T-cell (primary cell): Measurements from ENCODE around the gene DST. TPM values are rescaled to one million over a fixed set of nuclear protein-coding genes. Genes with fewer than 3 reads are reported as not detected.

Experiments used
- ATAC-seq, 4 experiments: fragments of 200-7000 bp in 3 of 4; fragments of 150-1000 bp in 1 of 4; cut with Tn5 transposase; replicated peaks in 1 of 4; 1 replicate in 3 of 4; 2 replicates in 1 of 4; pipeline ENCODE4 v1.10.0; 2021; ENCODE audit warnings: moderate library complexity in 3 of 4, mild to moderate bottlenecking in 2 of 4, moderate number of reproducible peaks in 1 of 4
- CTCF ChIA-PET, 2 donors: fragments of 300-600 bp; sonication (Branson Sonifier 250); formaldehyde crosslinking; loops; one replicate each; lab custom pipeline; 2022; ENCODE audit warnings: antibody characterized with exemption in 2 of 2; lab: Charles Lee
- POLR2A ChIA-PET, 2 donors: fragments of 300-600 bp; sonication (Branson Sonifier 250); formaldehyde crosslinking; loops; one replicate each; lab custom pipeline; 2022; ENCODE audit warnings: antibody characterized with exemption in 2 of 2; lab: Charles Lee
- DNase-seq, 35 experiments: peaks; one replicate each; pipeline versions ENCODE4 v3.0.0 to v3.0.0-alpha.2; 2013 to 2023
- H3K27ac ChIP-seq: one replicate; pipeline ENCODE4 v1.5.1; 2013; ENCODE audit warnings: low read length
- H3K27me3 ChIP-seq, 2 experiments: replicated peaks in 1 of 2; 1 replicate in 1 of 2; 2 replicates in 1 of 2; pipeline versions ENCODE4 v1.6.1 to v1.7.0; 2013; ENCODE audit warnings: low read length in 1 of 2, mixed read lengths in 1 of 2; ENCODE audit not compliant: control insufficient read depth in 2 of 2, insufficient read depth in 2 of 2; ENCODE audit errors: extremely low read depth in 1 of 2
- H3K36me3 ChIP-seq, 2 donors: 1 replicate in 1 of 2; 2 replicates in 1 of 2; pipeline versions ENCODE4 v1.6.1 to v1.7.0; 2013; ENCODE audit warnings: low read length in 1 of 2; ENCODE audit not compliant: control insufficient read depth in 2 of 2, insufficient read depth in 1 of 2; ENCODE audit errors: extremely low read depth in 1 of 2
- H3K4me1 ChIP-seq, 2 experiments: 1 replicate in 1 of 2; 2 replicates in 1 of 2; pipeline versions ENCODE4 v1.6.1 to v1.7.0; 2013; ENCODE audit warnings: low read length in 2 of 2, mixed read lengths in 1 of 2; ENCODE audit not compliant: insufficient read depth in 2 of 2, control insufficient read depth in 1 of 2; ENCODE audit errors: extremely low read depth in 1 of 2
- H3K4me3 ChIP-seq, 2 donors: 1 replicate in 1 of 2; 2 replicates in 1 of 2; pipeline versions ENCODE4 v1.5.1 to v1.7.0; 2013; ENCODE audit warnings: mild to moderate bottlenecking in 2 of 2, low read length in 1 of 2, moderate library complexity in 1 of 2; ENCODE audit not compliant: control insufficient read depth in 1 of 2; ENCODE audit errors: extremely low read depth in 1 of 2
- H3K9me3 ChIP-seq: 2 replicates; pipeline ENCODE4 v1.7.0; 2013
- H3K27ac Mint-ChIP-seq, 2 donors: one replicate each; pipeline ENCODE4 v1.8.0; 2020 to 2021; ENCODE audit warnings: mild to moderate bottlenecking in 2 of 2, mixed read lengths in 2 of 2
- H3K27me3 Mint-ChIP-seq, 2 donors: one replicate each; pipeline ENCODE4 v1.8.0; 2021 to 2022; ENCODE audit warnings: mixed read lengths in 2 of 2
- H3K36me3 Mint-ChIP-seq: one replicate; pipeline ENCODE4 v1.8.0; 2021; ENCODE audit warnings: mixed read lengths
- H3K4me1 Mint-ChIP-seq, 3 donors: one replicate each; pipeline ENCODE4 v1.8.0; 2020 to 2022; ENCODE audit warnings: mixed read lengths in 3 of 3, mild to moderate bottlenecking in 1 of 3
- H3K4me3 Mint-ChIP-seq, 3 donors: one replicate each; pipeline ENCODE4 v1.8.0; 2020 to 2022; ENCODE audit warnings: mild to moderate bottlenecking in 3 of 3, mixed read lengths in 3 of 3, moderate library complexity in 3 of 3
- H3K9me3 Mint-ChIP-seq, 3 donors: one replicate each; pipeline ENCODE4 v1.8.0; 2020 to 2022; ENCODE audit warnings: mixed read lengths in 3 of 3
- WGBS: methylation state at CpG from one replicate; pipeline ENCODE4 v1.1.5; 2013; ENCODE audit warnings: missing lambda C conversion rate; ENCODE audit not compliant: insufficient coverage; 5-methylcytosine and 5-hydroxymethylcytosine counted together
- total RNA-seq, 35 experiments: library from RNA in 6 of 35; stranded (reverse) in 6 of 35; fragments of 120-200 nt in 1 of 35; gene quantifications; one replicate each; pipeline versions ENCODE4 v1.2.1 to v1.2.4 and lab custom pipeline; 2013 to 2026

The DST gene
- total RNA-seq, 5 donors from 2014 or later (not counting 1 experiment from before 2014, with no cell fraction given), result 3.1 to 12.1 (median 7.4) TPM

DNA sequence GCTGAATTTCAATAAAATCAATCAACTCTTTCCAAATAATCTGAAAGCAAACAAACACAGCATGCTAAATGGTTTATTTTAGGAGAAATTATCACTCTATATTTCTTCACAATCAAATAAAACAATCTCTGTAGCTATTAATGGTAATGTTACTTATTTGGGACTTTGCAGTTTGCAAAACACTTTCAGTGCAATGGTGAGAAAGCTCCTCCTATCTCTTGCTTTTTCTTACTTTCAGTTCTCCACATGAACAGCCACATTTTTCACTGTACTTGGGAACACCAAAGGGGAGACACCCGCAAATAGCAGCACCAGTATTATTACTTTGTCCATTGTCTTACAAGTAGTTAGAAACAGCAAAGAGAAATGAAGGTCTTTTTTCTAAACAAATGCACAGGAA lies 92.4 kb downstream of the DST start:
- H3K4me1 Mint-ChIP-seq, result no peaks in the 10 kb centered on the region
- Histone ChIP-seq H3K27ac (no peak overlapping the region), H3K4me3 (no peak overlapping the region), H3K36me3 (no peaks in the 10 kb centered on the region), H3K9me3 (no peaks in the 10 kb centered on the region), H3K27me3 (no peaks in the 10 kb centered on the region), H3K4me1 (no peaks in the 10 kb centered on the region)
- ChIA-PET POLR2A (no interaction called here), CTCF (no interaction called here)
- H3K36me3 Mint-ChIP-seq, result no peaks in the 10 kb centered on the region
- H3K4me3 Mint-ChIP-seq, result no peak overlapping the region
- H3K27me3 Mint-ChIP-seq, result no peaks in the 10 kb centered on the region
- DNase-seq (no peak), ATAC-seq (no peak)
- no peaks in the 10 kb centered on the region for H3K9me3 Mint-ChIP-seq
- no peak overlapping the region for H3K27ac Mint-ChIP-seq
- no CpG with 5 or more reads among the region's 1 CpG for WGBS

- ATAC-seq (no peak), DNase-seq (no peak)
- ChIA-PET POLR2A (no interaction called here), CTCF (no interaction called here)
- no peak overlapping the region for H3K27ac ChIP-seq
- H3K4me3 ChIP-seq, result no peak overlapping the region
- Mint-ChIP-seq H3K27ac (no peak overlapping the region), H3K4me1 (no peaks in the 10 kb centered on the region), H3K4me3 (no peak overlapping the region), H3K36me3 (no peaks in the 10 kb centered on the region), H3K27me3 (no peaks in the 10 kb centered on the region), H3K9me3 (no peaks in the 10 kb centered on the region)
- no peaks in the 10 kb centered on the region for H3K9me3 ChIP-seq
- no peaks in the 10 kb centered on the region for H3K27me3 ChIP-seq
- no peaks in the 10 kb centered on the region for H3K4me1 ChIP-seq
- no CpG with 5 or more reads among the region's 2 CpGs for WGBS
- H3K36me3 ChIP-seq, result no peaks in the 10 kb centered on the region
These were observed 93.7 kb downstream of the DST start for GRCh38 chr6:56549014-56549413.

GRCh38 chr6:56547687-56548086 lies 95.0 kb downstream of the DST start:
- WGBS, result no CpG with 5 or more reads among the region's 1 CpG
- CTCF ChIA-PET, result no interaction called here
- Histone ChIP-seq H3K27ac (no peak overlapping the region), H3K4me1 (no peaks in the 10 kb centered on the region), H3K36me3 (no peaks in the 10 kb centered on the region), H3K4me3 (no peak overlapping the region), H3K27me3 (peaks cover 0 to 2% of the 10 kb centered on the region in 2 experiments), H3K9me3 (no peaks in the 10 kb centered on the region)
- POLR2A ChIA-PET, result no interaction called here
- H3K9me3 Mint-ChIP-seq, result no peaks in the 10 kb centered on the region
- H3K36me3 Mint-ChIP-seq, result no peaks in the 10 kb centered on the region
- no peak overlapping the region for H3K4me3 Mint-ChIP-seq
- DNase-seq, result no peak
- no peak for ATAC-seq
- H3K27ac Mint-ChIP-seq, result no peak overlapping the region
- H3K4me1 Mint-ChIP-seq, result no peaks in the 10 kb centered on the region
- H3K27me3 Mint-ChIP-seq, result no peaks in the 10 kb centered on the region

DNA sequence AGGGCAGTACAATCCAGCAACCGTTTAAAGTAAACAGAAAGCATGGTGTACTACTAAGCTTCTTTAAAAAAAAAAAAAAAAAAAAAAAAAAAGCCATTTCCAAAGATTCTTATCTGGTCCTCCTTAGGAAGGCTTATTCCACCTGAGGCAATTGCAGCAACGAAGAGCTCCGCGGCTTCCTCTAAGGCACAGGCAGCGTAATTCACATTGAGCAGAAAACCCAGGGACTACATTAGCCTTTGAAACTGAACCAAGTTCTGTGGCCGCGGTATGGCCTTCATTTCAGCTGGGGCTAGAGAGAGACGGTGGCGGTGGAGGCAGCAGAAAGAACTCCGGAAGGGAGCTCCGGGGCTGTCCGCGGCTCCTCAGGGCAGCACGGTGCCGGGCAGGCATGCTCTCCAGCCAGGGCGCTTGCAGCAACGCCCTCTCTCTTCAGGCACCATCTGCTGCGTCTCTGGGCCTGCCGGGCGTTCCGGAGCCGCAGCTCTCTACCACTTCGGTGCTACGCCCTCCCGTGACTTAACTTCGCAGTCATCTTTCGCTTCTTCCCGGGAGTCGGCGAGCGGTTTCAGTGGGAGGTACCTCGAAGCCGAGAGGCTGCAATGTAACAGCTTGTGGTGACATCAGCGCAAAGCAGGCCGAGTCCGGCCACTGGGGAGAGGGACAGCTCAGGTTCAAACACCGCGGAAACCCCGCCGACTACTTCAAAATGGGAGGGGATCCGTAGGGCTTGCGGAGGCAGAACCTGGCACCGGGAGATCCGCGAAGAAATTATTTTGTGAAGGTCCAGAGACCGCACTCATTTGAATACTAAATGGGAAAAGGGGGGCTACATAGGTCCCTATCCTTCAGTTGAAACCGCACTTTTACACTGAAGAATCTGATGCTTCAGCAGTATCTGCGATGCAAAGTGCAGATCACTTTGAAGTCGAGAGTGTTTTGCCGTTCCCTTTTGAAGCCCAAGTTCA lies 100.0 kb downstream of the DST start:
- POLR2A ChIA-PET, result interaction anchor here in 1 of 2 donors (0.6 kb wide), 4 partner anchors 10 to 890 kb away, joined by 3 to 15 read pairs (median 4); no protein-coding TSS in a partner anchor

DNA sequence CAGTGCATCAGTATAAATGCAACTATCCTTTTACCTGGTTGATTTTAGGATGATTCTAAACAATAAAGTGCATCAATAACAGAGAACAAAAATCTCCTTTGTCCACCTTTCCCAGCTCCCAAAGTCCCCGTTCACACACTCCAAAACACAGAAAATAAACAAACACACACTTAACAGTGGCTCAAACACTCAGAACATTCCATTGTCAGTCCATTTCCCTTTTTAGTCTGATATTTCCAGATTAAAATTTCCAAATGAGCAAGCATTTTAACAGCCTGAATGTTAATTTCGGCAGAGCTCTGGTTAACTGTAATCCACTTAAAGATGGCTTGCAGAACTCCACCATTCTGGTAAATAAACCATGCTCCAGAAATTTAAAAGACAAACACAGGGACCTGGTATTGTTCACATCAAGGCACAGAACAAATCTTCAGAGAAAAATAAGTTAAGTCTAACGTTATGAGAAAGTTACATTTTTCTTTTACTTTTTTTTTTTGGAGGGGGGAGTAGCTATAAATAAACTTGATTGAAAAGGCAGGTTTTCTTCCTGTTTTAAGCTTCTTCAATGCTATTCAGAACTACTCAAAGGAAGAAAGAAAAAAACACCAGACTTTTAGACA lies 100.8 kb downstream of the DST start:
- POLR2A ChIA-PET, result interaction anchor here in 1 of 2 donors (0.6 kb wide), 3 partner anchors 132 to 891 kb away, joined by 3 to 5 read pairs (median 3); no protein-coding TSS in a partner anchor
- no peak for DNase-seq
- 84% methylated on average over 2 of the region's 3 CpGs for WGBS

More for the DNA sequence above, 100.0 kb downstream of the DST start:
- Mint-ChIP-seq H3K9me3 (no peaks in the 10 kb centered on the region), H3K27ac (no peak overlapping the region), H3K36me3 (no peaks in the 10 kb centered on the region), H3K4me3 (no peak overlapping the region), H3K4me1 (no peaks in the 10 kb centered on the region), H3K27me3 (no peaks in the 10 kb centered on the region)
- Histone ChIP-seq H3K27ac (no peak overlapping the region), H3K4me1 (peaks cover 4 to 6% of the 10 kb centered on the region in 2 experiments), H3K36me3 (no peaks in the 10 kb centered on the region), H3K9me3 (no peaks in the 10 kb centered on the region), H3K4me3 (peak overlapping the region; percentile 50 to 76), H3K27me3 (peaks cover 0 to 7% of the 10 kb centered on the region in 2 experiments)
- peak; percentile 84 to 92 (median 89) for ATAC-seq
- CTCF ChIA-PET, result interaction anchor here (0.6 to 1.5 kb wide), 17 partner anchors 10 to 416 kb away, joined by 3 to 9 read pairs (median 3); no protein-coding TSS in a partner anchor
- WGBS, result 2% methylated on average over 44 of the region's 50 CpGs
- peak; percentile 4 to 63 (median 33) for DNase-seq

DNA sequence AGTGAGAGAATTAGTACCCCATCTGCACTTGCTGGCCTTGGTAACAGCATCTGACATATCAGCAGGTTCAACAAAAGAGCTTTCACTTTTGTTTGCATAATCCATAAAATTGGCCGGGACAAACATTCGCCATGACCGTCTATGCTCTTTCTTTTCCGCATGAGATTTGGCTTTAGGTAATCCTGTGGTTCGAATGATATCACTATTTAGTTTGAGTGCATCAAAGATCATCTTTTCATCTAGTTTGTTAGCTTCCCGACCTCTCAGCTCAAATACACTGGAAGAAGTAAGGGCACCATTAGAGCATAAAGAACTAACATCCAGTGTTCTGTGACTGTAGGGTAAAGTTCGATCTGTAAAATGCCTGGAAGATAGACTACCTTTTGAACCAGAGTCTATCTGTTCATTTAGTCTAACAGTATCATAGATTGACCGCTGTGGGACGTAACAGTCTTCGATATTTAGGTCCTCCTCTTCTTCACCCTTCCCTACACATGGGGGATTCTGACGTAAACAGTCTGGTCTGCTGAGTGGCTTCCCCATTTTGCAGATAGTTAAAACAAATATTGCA lies 101.6 kb downstream of the DST start:
- Mint-ChIP-seq H3K27ac (no peak overlapping the region), H3K27me3 (no peaks in the 10 kb centered on the region), H3K4me3 (no peak overlapping the region), H3K36me3 (no peaks in the 10 kb centered on the region), H3K9me3 (no peaks in the 10 kb centered on the region), H3K4me1 (no peaks in the 10 kb centered on the region)
- Histone ChIP-seq H3K4me3 (no peak overlapping the region), H3K36me3 (no peaks in the 10 kb centered on the region), H3K9me3 (no peaks in the 10 kb centered on the region), H3K27me3 (peaks cover 0 to 7% of the 10 kb centered on the region in 2 experiments), H3K27ac (no peak overlapping the region), H3K4me1 (peaks cover 4 to 6% of the 10 kb centered on the region in 2 experiments)
- ChIA-PET POLR2A (no interaction called here), CTCF (interaction anchor here in 1 of 2 donors (1.4 kb wide), 1 partner anchor 10 kb away, joined by 3 read pairs; no protein-coding TSS in a partner anchor)
- DNase-seq (no peak), ATAC-seq (no peak)
- WGBS, result 94% methylated on average over 6 of the region's 11 CpGs

More for the DNA sequence above, 100.8 kb downstream of the DST start:
- Mint-ChIP-seq H3K36me3 (no peaks in the 10 kb centered on the region), H3K27me3 (no peaks in the 10 kb centered on the region), H3K27ac (no peak overlapping the region), H3K9me3 (no peaks in the 10 kb centered on the region), H3K4me3 (no peak overlapping the region), H3K4me1 (no peaks in the 10 kb centered on the region)
- ATAC-seq, result no peak
- CTCF ChIA-PET, result interaction anchor here (0.6 to 1.5 kb wide), 15 partner anchors 11 to 417 kb away, joined by 3 to 9 read pairs (median 3); no protein-coding TSS in a partner anchor
- H3K4me3 ChIP-seq, result peak overlapping the region; percentile 50 to 76
- H3K4me1 ChIP-seq, result peaks cover 4 to 6% of the 10 kb centered on the region in 2 experiments
- H3K27ac ChIP-seq, result no peak overlapping the region
- no peaks in the 10 kb centered on the region for H3K9me3 ChIP-seq
- H3K27me3 ChIP-seq, result peaks cover 0 to 7% of the 10 kb centered on the region in 2 experiments
- no peaks in the 10 kb centered on the region for H3K36me3 ChIP-seq
